OCI-LY3 (cell line): Measurements from ENCODE around the gene CHCHD1.

ENCODE experiments used
- EZH2phosphoT487 ChIP-seq: fragments of 200-600 bp; shearing (Covaris generic); IDR thresholded peaks from 2 replicates; pipeline ENCODE4 v1.6.1; 2018; ENCODE audit warnings: antibody characterized with exemption, mixed run types, low read depth
- TF ChIP-seq, protein P1 (sequence below): fragments of 200-600, 300-600 bp; sonication (generic); IDR thresholded peaks from 2 replicates; pipeline ENCODE4 v1.5.1; 2014; ENCODE audit warnings: antibody characterized with exemption, low read length, low read depth

DNA sequence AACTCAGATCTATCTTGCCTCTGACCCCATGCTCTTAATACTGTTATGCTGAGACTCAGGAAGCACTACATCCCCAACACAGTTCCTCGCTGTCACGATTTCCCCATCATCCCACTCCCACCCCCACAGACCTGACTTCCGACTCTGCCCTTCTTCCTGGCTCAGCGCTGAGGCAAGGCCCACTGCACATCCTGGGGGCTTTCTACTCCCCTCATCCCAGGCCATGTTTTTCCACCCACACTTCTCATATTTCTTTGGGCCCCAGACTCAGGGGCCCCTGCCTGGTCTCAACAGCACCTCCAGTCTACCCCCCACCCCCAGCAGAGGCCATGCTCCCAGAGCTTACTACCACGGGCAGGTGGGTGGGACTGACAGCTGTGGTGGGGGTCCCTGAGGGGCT, 37.2 kb downstream of the CHCHD1 start:
- TF ChIP-seq, protein P1, sequence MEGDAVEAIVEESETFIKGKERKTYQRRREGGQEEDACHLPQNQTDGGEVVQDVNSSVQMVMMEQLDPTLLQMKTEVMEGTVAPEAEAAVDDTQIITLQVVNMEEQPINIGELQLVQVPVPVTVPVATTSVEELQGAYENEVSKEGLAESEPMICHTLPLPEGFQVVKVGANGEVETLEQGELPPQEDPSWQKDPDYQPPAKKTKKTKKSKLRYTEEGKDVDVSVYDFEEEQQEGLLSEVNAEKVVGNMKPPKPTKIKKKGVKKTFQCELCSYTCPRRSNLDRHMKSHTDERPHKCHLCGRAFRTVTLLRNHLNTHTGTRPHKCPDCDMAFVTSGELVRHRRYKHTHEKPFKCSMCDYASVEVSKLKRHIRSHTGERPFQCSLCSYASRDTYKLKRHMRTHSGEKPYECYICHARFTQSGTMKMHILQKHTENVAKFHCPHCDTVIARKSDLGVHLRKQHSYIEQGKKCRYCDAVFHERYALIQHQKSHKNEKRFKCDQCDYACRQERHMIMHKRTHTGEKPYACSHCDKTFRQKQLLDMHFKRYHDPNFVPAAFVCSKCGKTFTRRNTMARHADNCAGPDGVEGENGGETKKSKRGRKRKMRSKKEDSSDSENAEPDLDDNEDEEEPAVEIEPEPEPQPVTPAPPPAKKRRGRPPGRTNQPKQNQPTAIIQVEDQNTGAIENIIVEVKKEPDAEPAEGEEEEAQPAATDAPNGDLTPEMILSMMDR, result no peak
- TF ChIP-seq EZH2phosphoT487, result no peak
